K562 (cell line): ENCODE results near the gene PTK6. TPM values are rescaled to one million over a fixed set of nuclear protein-coding genes. Genes with fewer than 3 reads are reported as not detected.
A peak's percentile ranks its signal among the peaks of the same experiment; 100 is the strongest.
"Not testable (repeated sequence)": the region's sequence is repeated elsewhere in the genome, so short reads cannot be mapped to it uniquely, and the experiment has no call there.

Source experiments
- ATAC-seq: fragments of 200-7000 bp; cut with Tn5 transposase; 3 replicates; pipeline ENCODE4 v1.9.1; 2020; ENCODE audit warnings: moderate library complexity
- BruUV-seq: library from RNA; stranded (reverse); fragments of 400-500 nt; replicated peaks from 2 replicates; lab custom pipeline; 2021; lab: Mats Ljungman, UMichigan
- CTCF ChIA-PET: fragments of 300-600 bp; formaldehyde crosslinking; extraction: SDS; loops from one replicate; lab custom pipeline; 2021; ENCODE audit warnings: low intra/inter-chr PET ratio; lab: Yijun Ruan, JAX
- POLR2A ChIA-PET: fragments of 300-600, 350-650 bp; sonication (Branson Sonifier 250); formaldehyde crosslinking; extraction: SDS; loops from one replicate; lab custom pipeline; 2021; ENCODE audit warnings: antibody characterized with exemption, inconsistent platforms; lab: Yijun Ruan, JAX
- DNase-seq, 4 experiments: peaks; one replicate each; pipeline versions ENCODE4 v3.0.0 to v3.0.0-alpha.2; 2011 to 2018; ENCODE audit warnings: low spot score in 3 of 4, mixed read lengths in 3 of 4; ENCODE audit errors: extremely low read depth in 1 of 4
- FAIRE-seq: peaks from 2 replicates; lab custom pipeline; 2011; peaks lifted over from hg19 to GRCh38; lab: Jason Lieb, UNC
- H2AFZ ChIP-seq: 2 replicates; pipeline ENCODE4 v1.6.0; 2011; ENCODE audit warnings: low read depth, low read length, control low read depth, inconsistent platforms
- H3K27ac ChIP-seq: fragments of 200-600 bp; 3 replicates; pipeline ENCODE4 v1.8.0; 2011; ENCODE audit warnings: low read depth, mild to moderate bottlenecking, control low read depth, inconsistent platforms, low read length, moderate library complexity, mixed read lengths; ENCODE audit errors: extremely low read depth
- H3K27me3 ChIP-seq, 2 experiments: fragments of 300-600 bp in 1 of 2; 2 replicates in 1 of 2; 3 replicates in 1 of 2; pipeline versions ENCODE4 v1.6.0 to v1.8.0; 2011; ENCODE audit warnings: inconsistent platforms in 2 of 2, low read length in 2 of 2, mild to moderate bottlenecking in 1 of 2, mixed read lengths in 1 of 2, moderate library complexity in 1 of 2; ENCODE audit not compliant: control insufficient read depth in 2 of 2, insufficient read depth in 2 of 2
- H3K36me3 ChIP-seq: fragments of 300-600 bp; 3 replicates; pipeline ENCODE4 v1.8.0; 2011; ENCODE audit warnings: mild to moderate bottlenecking, low read length, inconsistent platforms; ENCODE audit not compliant: control insufficient read depth, insufficient read depth
- H3K4me1 ChIP-seq, 2 experiments: fragments of 200-600 bp in 1 of 2; replicated peaks in 1 of 2; 2 replicates in 1 of 2; 3 replicates in 1 of 2; pipeline versions ENCODE4 v1.5.1 to v1.8.0; 2011; ENCODE audit warnings: inconsistent platforms in 2 of 2, low read length in 2 of 2, mild to moderate bottlenecking in 1 of 2, mixed read lengths in 1 of 2, moderate library complexity in 1 of 2; ENCODE audit not compliant: control insufficient read depth in 2 of 2, insufficient read depth in 2 of 2
- H3K4me2 ChIP-seq: 2 replicates; pipeline ENCODE4 v1.6.1; 2011; ENCODE audit warnings: low read length, control low read depth, inconsistent platforms, mixed read lengths; ENCODE audit not compliant: insufficient read depth
- H3K4me3 ChIP-seq: fragments of 200-600 bp; sonication (generic), shearing (Covaris generic); 2 replicates; pipeline ENCODE4 v1.5.1; 2016; ENCODE audit warnings: control low read depth, inconsistent platforms
- H3K79me2 ChIP-seq: fragments of 200-600 bp; 3 replicates; pipeline ENCODE4 v1.8.0; 2011; ENCODE audit warnings: low read length, inconsistent platforms; ENCODE audit not compliant: control insufficient read depth, insufficient read depth
- H3K9ac ChIP-seq, 2 experiments: 2 replicates each; pipeline versions ENCODE4 v1.6.0 to v1.6.1; 2011; ENCODE audit warnings: low read depth in 2 of 2, low read length in 2 of 2, control low read depth in 1 of 2, inconsistent platforms in 1 of 2, mild to moderate bottlenecking in 1 of 2, mixed read lengths in 1 of 2; ENCODE audit not compliant: insufficient read depth in 1 of 2
- H3K9me1 ChIP-seq: one replicate; pipeline ENCODE4 v1.6.0; 2011; ENCODE audit warnings: inconsistent platforms, mild to moderate bottlenecking, low read length, moderate library complexity; ENCODE audit not compliant: control insufficient read depth, insufficient read depth
- H3K9me3 ChIP-seq: replicated peaks from 2 replicates; pipeline ENCODE4 v1.5.1; 2011; ENCODE audit warnings: low read depth, low read length, inconsistent platforms; ENCODE audit not compliant: control insufficient read depth, insufficient read depth
- H4K20me1 ChIP-seq: replicated peaks from 2 replicates; pipeline ENCODE4 v1.6.1; 2011; ENCODE audit warnings: low read length, inconsistent platforms, mixed read lengths; ENCODE audit not compliant: control insufficient read depth, insufficient read depth
- CEBPB ChIP-seq: fragments of 450-650 bp; IDR thresholded peaks from 2 replicates; pipeline ENCODE4 v1.6.1; 2016; ENCODE audit warnings: missing genetic modification characterization, missing compliant biosample characterization
- POLR2G ChIP-seq: fragments of 200-400 bp; formaldehyde crosslinking; IDR thresholded peaks from 2 replicates; pipeline ENCODE4 v1.6.1; 2017; ENCODE audit warnings: low read depth, mild to moderate bottlenecking, antibody characterized with exemption, low read length, moderate library complexity
- RBFOX2 ChIP-seq: fragments of 200-400 bp; formaldehyde crosslinking; IDR thresholded peaks from 2 replicates; pipeline ENCODE4 v1.6.1; 2017; ENCODE audit warnings: low read depth, mild to moderate bottlenecking, low read length, moderate library complexity
- WGBS: fragments of 100-300 bp; shearing (Covaris generic); methylation state at CpG from one replicate; pipeline ENCODE4 v1.1.6; 2016; ENCODE audit warnings: low coverage, mixed read lengths; ENCODE audit not compliant: insufficient coverage; ENCODE audit errors: missing lambda C conversion rate; 5-methylcytosine and 5-hydroxymethylcytosine counted together
- in situ Hi-C: fragments of 300-500 bp; cut with MboI; formaldehyde crosslinking; loops from 4 replicates; pipeline ENCODE4 v1.15.0; 2018; ENCODE audit warnings: inconsistent platforms, mixed read lengths
- intact Hi-C: fragments of 100-400 bp; cut with micrococcal nuclease; formaldehyde crosslinking; loops from 2 replicates; pipeline ENCODE4 v1.14.2; 2022
- polyA plus RNA-seq, 8 experiments: library from polyadenylated mRNA; depleted of rRNA in 4 of 8; stranded (reverse) in 5 of 8; unstranded in 3 of 8; fragments of >200 nt; fragmentation: Nextera tagmentation in 2 of 8; fragmentation: Illumina TruSeq in 1 of 8; extraction: Ambion mirVana in 2 of 8; extraction: Trizol in 1 of 8; gene quantifications; 2 replicates each; pipeline versions ENCODE4 v1.2.1 to v1.2.3, GENCODE V29; 2011 to 2014; ENCODE audit warnings: inconsistent platforms in 1 of 8, missing spikeins in 1 of 8
- total RNA-seq, 7 experiments: library from RNA; depleted of rRNA in 6 of 7; stranded (reverse); fragments of >200 nt in 6 of 7; fragmentation: Illumina TruSeq in 2 of 7; extraction: Trizol in 2 of 7; gene quantifications; 2 replicates each; pipeline versions ENCODE4 v1.2.1 to v1.2.3, GENCODE V29; 2011 to 2021; ENCODE audit warnings: low replicate concordance in 1 of 7

Gene PTK6
- total and polyA plus RNA-seq, 9 of the 15 experiments (the other 6 are each of a cell fraction or from before 2014, with no cell fraction given) = 0.07 TPM; not detected in 8

DNA sequence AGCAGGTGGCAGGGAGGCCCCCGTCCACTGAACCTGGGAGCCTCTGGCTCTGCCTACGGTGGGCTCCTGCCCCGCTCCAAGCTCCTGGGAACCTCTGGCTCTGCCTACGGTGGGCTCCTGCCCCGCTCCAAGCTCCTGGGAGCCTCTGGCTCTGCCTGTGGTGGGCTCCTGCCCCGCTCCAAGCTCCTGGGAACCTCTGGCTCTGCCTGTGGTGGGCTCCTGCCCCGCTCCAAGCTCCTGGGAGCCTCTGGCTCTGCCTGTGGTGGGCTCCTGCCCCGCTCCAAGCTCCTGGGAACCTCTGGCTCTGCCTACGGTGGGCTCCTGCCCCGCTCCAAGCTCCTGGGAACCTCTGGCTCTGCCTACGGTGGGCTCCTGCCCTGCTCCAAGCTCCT, 33.9 kb upstream of the PTK6 start:
- CTCF ChIA-PET, H3K9me3 ChIP-seq, H3K27ac ChIP-seq, ATAC-seq, BruUV-seq, H3K9me1 ChIP-seq, intact Hi-C loops, DNase-seq, H4K20me1 ChIP-seq, H3K36me3 ChIP-seq, H3K79me2 ChIP-seq, FAIRE-seq, H3K4me2 ChIP-seq, in situ Hi-C loops, H2AFZ ChIP-seq, H3K4me3 ChIP-seq, H3K27me3 ChIP-seq: not testable (repeated sequence)
- H3K9ac ChIP-seq = peak overlapping the region in 1 of 2 experiments; percentile 58; a peak in 2 of 4 replicates
- WGBS = 43% methylated on average over 4 of the region's 11 CpGs
- peaks cover 4 to 83% of the 10 kb centered on the region in 2 experiments; a peak in 4 of 5 replicates for H3K4me1 ChIP-seq
- TF ChIP-seq POLR2G = peak; percentile 39
- TF ChIP-seq RBFOX2 = peak; percentile 44
- POLR2A ChIA-PET = interaction anchor here (0.9 to 1.7 kb wide), 3 partner anchors 9 to 18 kb away, joined by 3 read pairs; no protein-coding TSS in a partner anchor

- H2AFZ ChIP-seq = no peak overlapping the region
- FAIRE-seq = no peak
- no peak overlapping the region for H3K4me2 ChIP-seq
- H3K27me3 ChIP-seq = peaks cover 0 to 6% of the 10 kb centered on the region in 2 experiments; a peak in 1 of 5 replicates
- CTCF ChIA-PET = no interaction called here
- no peaks in the 10 kb centered on the region for H3K79me2 ChIP-seq
- H3K4me3 ChIP-seq = no peak overlapping the region
- intact Hi-C loops = no loop called here
- BruUV-seq = no TSS peak
- no peak overlapping the region for H3K27ac ChIP-seq
- in situ Hi-C loops = no loop called here
- no peaks in the 10 kb centered on the region for H3K36me3 ChIP-seq
- WGBS = 43% methylated on average over 22 of the region's 28 CpGs
- no peak for DNase-seq
- H3K4me1 ChIP-seq = peaks cover 4 to 89% of the 10 kb centered on the region in 2 experiments; a peak in 4 of 5 replicates
- TF ChIP-seq CEBPB (tag) (no peak), POLR2G (peak; percentile 64)
- TF ChIP-seq, all 486 proteins: peak for 1
- ATAC-seq = peak; percentile 2
- H3K9ac ChIP-seq = peak overlapping the region in 1 of 2 experiments; percentile 58; a peak in 2 of 4 replicates
- H3K9me3 ChIP-seq = no peaks in the 10 kb centered on the region
- H4K20me1 ChIP-seq = peaks cover 3% of the 10 kb centered on the region; the same call in 1 of the 2 replicates
- POLR2A ChIA-PET = interaction anchor here (0.6 to 2.3 kb wide), 7 partner anchors 9 to 18 kb away, joined by 3 to 7 read pairs (median 4); partner anchors contain the start of gene FNDC11
- H3K9me1 ChIP-seq = peaks cover 3% of the 10 kb centered on the region
These were observed 33.3 kb upstream of the PTK6 start for GRCh38 chr20:63570281-63571086.
